ENCODE results near the gene PNPLA7. TPM values are rescaled to one million over a fixed set of nuclear protein-coding genes. Genes with fewer than 3 reads are reported as not detected.

PNPLA7 gene
- total and polyA plus RNA-seq, 2 of the 13 experiments (the other 11 are each of a cell fraction or from before 2014, with no cell fraction given) = 0.42 to 1.5 TPM

GRCh38 chr9:137437691-137438590 is 112.3 kb downstream of the PNPLA7 start:
- POLR2A ChIA-PET = no interaction called here
- Histone ChIP-seq H3K27me3 (ENCODE audit: control insufficient read depth in 1 of 2, insufficient read depth in 2 of 2, low read length in 2 of 2) (peaks cover 11 to 35% of the 10 kb centered on the region in 2 experiments; a peak in 3 of 5 replicates), H4K20me1 (ENCODE audit: insufficient read depth, low read length) (no peaks in the 10 kb centered on the region), H3K27ac (ENCODE audit: extremely low read length, insufficient read depth, low read length) (no peak overlapping the region), H3K79me2 (ENCODE audit: insufficient read depth, low read length) (no peaks in the 10 kb centered on the region), H2AFZ (ENCODE audit: low read length) (no peak overlapping the region), H3K4me3 (replicated peaks in 1 of 3; ENCODE audit: insufficient read depth in 1 of 3, low read depth in 2 of 3, low read length in 3 of 3) (no peak overlapping the region), H3K36me3 (replicated peaks in 1 of 2; ENCODE audit: control insufficient read depth in 1 of 2, insufficient read depth in 2 of 2, low read length in 2 of 2) (no peaks in the 10 kb centered on the region), H3K9me3 (ENCODE audit: low read length) (no peaks in the 10 kb centered on the region), H3K9ac (ENCODE audit: insufficient read depth, low read depth, low read length) (no peak overlapping the region), H3K4me1 (ENCODE audit: insufficient read depth, low read length) (peaks cover 31% of the 10 kb centered on the region), H3K4me2 (ENCODE audit: low read depth, low read length) (no peak overlapping the region)
- no peak for FAIRE-seq
- BruUV-seq (replicated peaks) = no TSS peak
- 30% methylated on average over 4 of the region's 40 CpGs for WGBS (ENCODE audit: low lambda C conversion rate)
- DNase-seq (ENCODE audit: low spot score) = no peak
- no peak for ATAC-seq
- CTCF ChIA-PET (ENCODE audit: low intra/inter-chr PET ratio, low total read pairs) = no interaction called here
- intact Hi-C loops (cut with micrococcal nuclease; ENCODE audit: unreplicated experiment) = no loop called here
- in situ Hi-C loops (cut with HindIII; ENCODE audit: extremely low pct_ligation_motif_present, low pct_unique_long_range_greater_than_20kb) = no loop called here
- TF ChIP-seq, protein P1, sequence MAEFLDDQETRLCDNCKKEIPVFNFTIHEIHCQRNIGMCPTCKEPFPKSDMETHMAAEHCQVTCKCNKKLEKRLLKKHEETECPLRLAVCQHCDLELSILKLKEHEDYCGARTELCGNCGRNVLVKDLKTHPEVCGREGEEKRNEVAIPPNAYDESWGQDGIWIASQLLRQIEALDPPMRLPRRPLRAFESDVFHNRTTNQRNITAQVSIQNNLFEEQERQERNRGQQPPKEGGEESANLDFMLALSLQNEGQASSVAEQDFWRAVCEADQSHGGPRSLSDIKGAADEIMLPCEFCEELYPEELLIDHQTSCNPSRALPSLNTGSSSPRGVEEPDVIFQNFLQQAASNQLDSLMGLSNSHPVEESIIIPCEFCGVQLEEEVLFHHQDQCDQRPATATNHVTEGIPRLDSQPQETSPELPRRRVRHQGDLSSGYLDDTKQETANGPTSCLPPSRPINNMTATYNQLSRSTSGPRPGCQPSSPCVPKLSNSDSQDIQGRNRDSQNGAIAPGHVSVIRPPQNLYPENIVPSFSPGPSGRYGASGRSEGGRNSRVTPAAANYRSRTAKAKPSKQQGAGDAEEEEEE (CRISPR knock-in tag; IDR thresholded peaks at IDR 0.05; ENCODE audit: borderline replicate concordance) = no peak
- TF ChIP-seq HMG20B (CRISPR knock-in tag; conservative IDR thresholded peaks at IDR 0.05) (no peak), CCDC6 (CRISPR knock-in tag; IDR thresholded peaks at IDR 0.05) (no peak), TARDBP (CRISPR knock-in tag; IDR thresholded peaks at IDR 0.05) (no peak), PBX2 (CRISPR knock-in tag; IDR thresholded peaks at IDR 0.05) (no peak), SNRNP70 (IDR thresholded peaks at IDR 0.05; ENCODE audit: low read depth, low read length) (no peak), ZNF605 (CRISPR knock-in tag; IDR thresholded peaks at IDR 0.05) (no peak), BORCS8-MEF2B (CRISPR knock-in tag; IDR thresholded peaks at IDR 0.05) (no peak), ZNF83 (CRISPR knock-in tag; IDR thresholded peaks at IDR 0.05; ENCODE audit: borderline replicate concordance) (no peak), ZNF878 (CRISPR knock-in tag; IDR thresholded peaks at IDR 0.05) (no peak), ZFY (CRISPR knock-in tag; IDR thresholded peaks at IDR 0.05) (no peak), ZNF558 (CRISPR knock-in tag; IDR thresholded peaks at IDR 0.05; ENCODE audit: borderline replicate concordance) (no peak)
- TF ChIP-seq, protein P2, sequence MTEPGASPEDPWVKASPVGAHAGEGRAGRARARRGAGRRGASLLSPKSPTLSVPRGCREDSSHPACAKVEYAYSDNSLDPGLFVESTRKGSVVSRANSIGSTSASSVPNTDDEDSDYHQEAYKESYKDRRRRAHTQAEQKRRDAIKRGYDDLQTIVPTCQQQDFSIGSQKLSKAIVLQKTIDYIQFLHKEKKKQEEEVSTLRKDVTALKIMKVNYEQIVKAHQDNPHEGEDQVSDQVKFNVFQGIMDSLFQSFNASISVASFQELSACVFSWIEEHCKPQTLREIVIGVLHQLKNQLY (CRISPR knock-in tag; IDR thresholded peaks at IDR 0.05) = no peak
- TF ChIP-seq, protein P3, sequence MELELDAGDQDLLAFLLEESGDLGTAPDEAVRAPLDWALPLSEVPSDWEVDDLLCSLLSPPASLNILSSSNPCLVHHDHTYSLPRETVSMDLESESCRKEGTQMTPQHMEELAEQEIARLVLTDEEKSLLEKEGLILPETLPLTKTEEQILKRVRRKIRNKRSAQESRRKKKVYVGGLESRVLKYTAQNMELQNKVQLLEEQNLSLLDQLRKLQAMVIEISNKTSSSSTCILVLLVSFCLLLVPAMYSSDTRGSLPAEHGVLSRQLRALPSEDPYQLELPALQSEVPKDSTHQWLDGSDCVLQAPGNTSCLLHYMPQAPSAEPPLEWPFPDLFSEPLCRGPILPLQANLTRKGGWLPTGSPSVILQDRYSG (CRISPR knock-in tag; IDR thresholded peaks at IDR 0.05) = no peak
- TF ChIP-seq, protein P4, sequence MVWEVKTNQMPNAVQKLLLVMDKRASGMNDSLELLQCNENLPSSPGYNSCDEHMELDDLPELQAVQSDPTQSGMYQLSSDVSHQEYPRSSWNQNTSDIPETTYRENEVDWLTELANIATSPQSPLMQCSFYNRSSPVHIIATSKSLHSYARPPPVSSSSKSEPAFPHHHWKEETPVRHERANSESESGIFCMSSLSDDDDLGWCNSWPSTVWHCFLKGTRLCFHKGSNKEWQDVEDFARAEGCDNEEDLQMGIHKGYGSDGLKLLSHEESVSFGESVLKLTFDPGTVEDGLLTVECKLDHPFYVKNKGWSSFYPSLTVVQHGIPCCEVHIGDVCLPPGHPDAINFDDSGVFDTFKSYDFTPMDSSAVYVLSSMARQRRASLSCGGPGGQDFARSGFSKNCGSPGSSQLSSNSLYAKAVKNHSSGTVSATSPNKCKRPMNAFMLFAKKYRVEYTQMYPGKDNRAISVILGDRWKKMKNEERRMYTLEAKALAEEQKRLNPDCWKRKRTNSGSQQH (CRISPR knock-in tag; IDR thresholded peaks at IDR 0.05; ENCODE audit: low read depth) = no peak
- TF ChIP-seq, protein P5, sequence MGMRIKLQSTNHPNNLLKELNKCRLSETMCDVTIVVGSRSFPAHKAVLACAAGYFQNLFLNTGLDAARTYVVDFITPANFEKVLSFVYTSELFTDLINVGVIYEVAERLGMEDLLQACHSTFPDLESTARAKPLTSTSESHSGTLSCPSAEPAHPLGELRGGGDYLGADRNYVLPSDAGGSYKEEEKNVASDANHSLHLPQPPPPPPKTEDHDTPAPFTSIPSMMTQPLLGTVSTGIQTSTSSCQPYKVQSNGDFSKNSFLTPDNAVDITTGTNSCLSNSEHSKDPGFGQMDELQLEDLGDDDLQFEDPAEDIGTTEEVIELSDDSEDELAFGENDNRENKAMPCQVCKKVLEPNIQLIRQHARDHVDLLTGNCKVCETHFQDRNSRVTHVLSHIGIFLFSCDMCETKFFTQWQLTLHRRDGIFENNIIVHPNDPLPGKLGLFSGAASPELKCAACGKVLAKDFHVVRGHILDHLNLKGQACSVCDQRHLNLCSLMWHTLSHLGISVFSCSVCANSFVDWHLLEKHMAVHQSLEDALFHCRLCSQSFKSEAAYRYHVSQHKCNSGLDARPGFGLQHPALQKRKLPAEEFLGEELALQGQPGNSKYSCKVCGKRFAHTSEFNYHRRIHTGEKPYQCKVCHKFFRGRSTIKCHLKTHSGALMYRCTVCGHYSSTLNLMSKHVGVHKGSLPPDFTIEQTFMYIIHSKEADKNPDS (CRISPR knock-in tag; IDR thresholded peaks at IDR 0.05) = no peak

All from HepG2 (cell line).